ENCODE results near the gene BTBD9.
"Not testable (repeated sequence)": the region's sequence is repeated elsewhere in the genome, so short reads cannot be mapped to it uniquely, and the experiment has no call there.

Gene BTBD9

DNA sequence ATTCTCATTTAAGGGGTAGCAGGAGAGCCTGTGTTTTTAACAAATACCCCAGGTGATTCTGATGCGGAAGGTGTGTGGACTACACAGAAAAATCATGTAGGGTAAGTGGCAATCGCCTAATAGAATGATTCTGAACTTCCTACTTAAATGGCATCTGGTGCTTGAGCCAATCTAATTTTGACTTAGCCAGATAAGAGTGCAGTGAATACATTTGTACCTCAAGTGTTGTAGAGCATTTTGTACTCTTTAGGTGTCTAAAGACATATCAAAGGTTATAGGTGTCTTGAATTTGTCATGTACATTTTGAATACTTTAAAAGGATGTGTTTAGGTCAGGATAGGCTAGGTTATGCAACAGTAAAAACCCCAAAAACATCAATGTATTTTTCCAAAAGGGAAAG lies 10.0 kb upstream of the BTBD9 start:
- DNase-seq (ENCODE audit: low spot score): no peak

DNA sequence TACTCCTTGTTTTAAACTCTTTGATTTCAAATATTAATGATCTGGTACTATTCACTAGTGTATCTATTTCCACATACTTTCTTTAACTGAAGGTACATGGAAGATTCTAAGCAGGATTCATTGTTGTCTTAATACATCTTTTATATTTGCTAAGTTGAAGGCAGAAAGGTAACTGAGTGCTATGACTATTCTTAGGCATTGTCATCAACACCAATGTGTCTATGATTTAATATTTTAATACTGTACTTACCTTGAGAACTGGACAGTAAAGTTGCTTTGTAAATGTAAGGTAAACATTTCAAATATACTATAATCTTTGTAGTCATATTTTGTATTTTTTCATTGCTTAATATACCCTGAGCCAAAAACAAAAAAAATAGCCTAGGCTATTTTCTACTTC lies 8.9 kb upstream of the BTBD9 start:
- DNase-seq (ENCODE audit: low spot score): no peak

DNA sequence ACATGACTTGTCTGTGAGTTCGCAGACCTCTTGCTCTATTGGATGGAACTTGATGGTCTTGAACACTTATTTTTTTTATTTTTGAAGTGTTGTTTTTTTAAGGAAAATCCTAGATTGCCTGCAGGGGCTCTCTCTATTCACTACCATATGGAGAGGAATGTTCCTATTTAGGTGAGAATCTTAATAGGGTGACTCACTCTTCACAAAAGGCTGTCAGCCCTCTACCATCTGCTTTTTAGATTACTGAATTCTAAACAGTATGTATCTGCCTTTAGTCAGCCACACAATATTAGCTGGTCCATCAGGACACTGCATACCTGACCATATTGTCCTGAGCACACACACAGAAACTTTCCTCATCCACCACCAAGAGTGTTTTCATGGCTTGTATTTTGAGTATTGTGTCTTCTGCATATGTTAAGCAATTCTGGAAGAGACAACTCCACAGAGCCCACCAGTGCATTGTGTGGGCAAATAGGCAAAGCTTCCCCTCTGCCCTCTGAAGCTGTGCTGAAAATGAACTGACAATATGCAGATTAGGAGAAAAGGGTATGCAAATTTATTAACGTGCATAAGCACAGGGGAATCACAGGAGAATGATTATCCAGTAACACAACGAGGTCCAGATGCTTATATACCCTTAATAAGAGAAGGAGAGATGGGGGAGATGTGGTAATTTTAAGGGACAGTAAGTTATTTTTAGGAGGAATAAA lies 6.6 kb upstream of the BTBD9 start:
- DNase-seq (ENCODE audit: low spot score): no peak

GRCh38 chr6:38644951-38645350 lies 5.2 kb upstream of the BTBD9 start:
- no peak for DNase-seq (ENCODE audit: low spot score)

DNA sequence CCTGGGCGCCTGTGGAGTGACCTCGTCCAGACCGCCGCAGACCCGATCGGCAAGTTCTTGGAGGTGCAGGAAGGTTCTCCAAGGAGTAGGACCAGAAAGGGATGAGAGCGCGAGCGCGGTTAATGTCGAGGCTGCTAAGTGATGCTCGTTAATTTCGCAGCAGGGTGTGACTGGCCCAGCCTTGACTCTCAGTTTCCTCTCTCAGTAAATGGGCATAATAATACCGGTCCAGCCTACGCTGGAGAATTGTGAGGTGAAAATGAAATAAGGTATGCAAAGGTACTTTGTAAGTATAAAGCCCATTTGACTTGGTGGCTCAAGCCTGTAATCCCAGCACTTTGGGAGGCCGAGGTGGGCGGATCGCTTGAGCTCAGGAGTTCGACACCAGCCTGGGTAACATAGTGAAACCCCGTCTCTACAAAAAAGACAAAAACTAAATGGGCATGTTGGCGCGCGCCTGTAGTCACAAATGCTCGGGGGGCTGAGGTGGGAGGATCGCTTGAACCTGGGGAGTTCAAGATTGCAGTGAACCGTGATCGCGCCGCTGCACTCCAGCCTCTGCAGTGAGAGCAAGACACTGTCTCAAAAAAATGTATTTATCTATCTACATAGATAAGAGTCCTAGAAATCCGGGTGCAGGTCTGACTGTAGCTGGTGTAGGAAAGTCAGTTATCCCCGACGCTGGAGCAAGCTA lies 634 bp upstream of the BTBD9 start:
- DNase-seq (ENCODE audit: low spot score): no peak

DNA sequence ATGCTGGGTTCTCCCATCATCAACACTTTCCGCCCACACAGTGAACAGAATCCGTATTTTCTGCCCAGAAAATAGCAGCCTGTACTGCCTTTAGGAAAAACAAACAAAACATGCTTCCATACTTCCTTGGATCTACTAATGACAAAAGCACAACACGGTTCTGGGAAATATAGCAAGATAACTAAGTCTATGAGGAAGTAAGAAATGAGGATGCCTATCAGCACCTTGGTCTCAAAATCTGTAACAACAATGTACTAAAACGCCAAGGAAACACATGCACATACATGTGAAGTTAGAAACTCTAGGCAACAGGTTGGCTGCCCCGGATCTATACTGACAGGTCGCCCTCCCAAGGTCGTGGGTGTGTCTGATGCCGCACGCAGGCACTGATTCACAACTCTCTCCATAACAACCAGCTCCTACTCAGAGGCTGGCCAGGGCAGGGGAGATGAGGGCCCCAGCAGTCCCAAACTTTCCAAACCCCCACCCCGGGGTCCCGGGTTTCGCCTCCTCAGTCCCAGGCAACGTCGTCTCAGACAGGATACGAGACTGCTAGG lies 710 bp downstream of the BTBD9 start:
- peak; percentile 54 for DNase-seq (ENCODE audit: low spot score)

- no peak for DNase-seq (ENCODE audit: low spot score)
These were observed 2.0 kb downstream of the BTBD9 start for GRCh38 chr6:38637756-38638155.

DNA sequence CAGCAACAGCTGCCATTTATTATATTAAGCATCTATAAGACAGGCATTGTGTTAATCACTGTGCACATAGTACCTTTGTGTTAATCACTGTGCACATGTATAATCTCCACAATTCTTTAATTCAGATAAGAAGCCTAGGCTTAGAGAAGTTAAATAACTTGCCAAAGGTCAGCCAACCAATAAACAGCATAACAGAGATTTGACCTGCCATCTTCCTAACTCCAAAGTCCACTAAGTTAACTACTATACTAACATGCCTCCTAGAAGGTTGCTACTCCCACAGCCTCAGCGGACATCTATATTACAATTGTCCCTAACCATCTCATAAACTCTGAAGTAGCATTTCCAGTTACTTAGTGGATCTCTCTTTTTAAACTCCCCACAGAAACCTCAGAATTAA lies 3.7 kb downstream of the BTBD9 start:
- no peak for DNase-seq (ENCODE audit: low spot score)

DNA sequence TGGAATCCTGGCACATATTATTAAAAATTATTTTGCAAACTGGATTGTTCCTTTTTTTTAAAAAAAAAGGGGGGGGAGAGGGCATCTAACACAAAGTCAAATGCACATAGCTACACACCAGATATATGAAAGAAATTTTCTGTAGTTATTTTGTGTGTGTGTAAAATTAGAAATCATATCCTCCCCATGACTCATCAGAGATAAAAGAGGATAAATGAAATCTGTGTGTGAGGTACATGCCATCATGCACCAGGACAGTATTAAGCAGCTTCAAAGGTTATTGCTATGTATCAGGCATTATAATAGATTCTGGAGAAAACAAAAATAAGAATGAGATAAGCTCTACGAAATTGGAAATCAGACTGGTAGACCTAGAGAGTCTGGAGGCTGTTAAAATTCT lies 5.2 kb downstream of the BTBD9 start:
- DNase-seq (ENCODE audit: low spot score): no peak

DNA sequence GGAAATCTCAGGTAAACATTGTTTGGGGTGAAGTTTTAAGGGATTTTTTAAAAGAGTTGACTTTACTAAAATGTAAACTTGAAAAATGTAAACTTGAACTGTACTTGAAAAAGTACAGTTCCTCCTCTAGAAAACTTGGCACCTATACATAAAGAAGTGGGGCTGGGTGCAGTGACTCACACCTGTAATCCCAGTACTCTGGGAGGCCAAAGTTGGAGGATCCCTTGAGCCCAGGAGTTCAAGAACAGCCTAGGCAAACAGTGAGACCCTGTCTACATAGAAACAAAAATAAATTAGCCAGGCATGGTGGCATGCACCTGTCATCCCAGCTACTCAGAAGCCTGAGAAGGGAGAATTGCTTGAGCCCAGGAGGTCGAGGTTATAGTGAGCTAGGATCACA lies 7.2 kb downstream of the BTBD9 start:
- no peak for DNase-seq (ENCODE audit: low spot score)

- no peak for DNase-seq (ENCODE audit: low spot score)
These were observed 8.4 kb downstream of the BTBD9 start for GRCh38 chr6:38631186-38631783.

GRCh38 chr6:38625217-38625616 lies 14.5 kb downstream of the BTBD9 start:
- DNase-seq (ENCODE audit: low spot score): no peak

- DNase-seq (ENCODE audit: low spot score): not testable (repeated sequence)
These were observed 20.4 kb downstream of the BTBD9 start for GRCh38 chr6:38619342-38619741.

DNA sequence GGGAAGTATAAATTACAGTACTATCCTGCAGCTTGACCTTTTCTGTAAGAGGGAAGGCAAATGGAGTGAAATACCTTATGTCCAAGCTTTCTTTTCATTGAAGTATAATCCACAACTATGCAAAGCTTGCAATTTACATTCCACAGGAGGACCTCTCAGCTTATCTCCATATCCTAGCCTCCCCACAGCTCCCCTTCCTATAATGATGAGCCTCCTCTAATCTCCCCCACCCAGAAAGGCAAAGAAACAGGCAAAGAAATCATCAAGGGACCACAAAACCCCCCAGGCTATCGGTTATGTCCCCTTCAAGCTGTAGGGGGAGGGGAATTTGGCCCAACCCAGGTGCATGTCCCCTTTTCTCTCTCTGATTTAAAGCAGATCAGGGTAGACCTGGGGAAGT lies 21.4 kb downstream of the BTBD9 start:
- DNase-seq (ENCODE audit: low spot score): not testable (repeated sequence)

GRCh38 chr6:38617856-38618255 lies 21.9 kb downstream of the BTBD9 start:
- DNase-seq (ENCODE audit: low spot score): no peak

DNA sequence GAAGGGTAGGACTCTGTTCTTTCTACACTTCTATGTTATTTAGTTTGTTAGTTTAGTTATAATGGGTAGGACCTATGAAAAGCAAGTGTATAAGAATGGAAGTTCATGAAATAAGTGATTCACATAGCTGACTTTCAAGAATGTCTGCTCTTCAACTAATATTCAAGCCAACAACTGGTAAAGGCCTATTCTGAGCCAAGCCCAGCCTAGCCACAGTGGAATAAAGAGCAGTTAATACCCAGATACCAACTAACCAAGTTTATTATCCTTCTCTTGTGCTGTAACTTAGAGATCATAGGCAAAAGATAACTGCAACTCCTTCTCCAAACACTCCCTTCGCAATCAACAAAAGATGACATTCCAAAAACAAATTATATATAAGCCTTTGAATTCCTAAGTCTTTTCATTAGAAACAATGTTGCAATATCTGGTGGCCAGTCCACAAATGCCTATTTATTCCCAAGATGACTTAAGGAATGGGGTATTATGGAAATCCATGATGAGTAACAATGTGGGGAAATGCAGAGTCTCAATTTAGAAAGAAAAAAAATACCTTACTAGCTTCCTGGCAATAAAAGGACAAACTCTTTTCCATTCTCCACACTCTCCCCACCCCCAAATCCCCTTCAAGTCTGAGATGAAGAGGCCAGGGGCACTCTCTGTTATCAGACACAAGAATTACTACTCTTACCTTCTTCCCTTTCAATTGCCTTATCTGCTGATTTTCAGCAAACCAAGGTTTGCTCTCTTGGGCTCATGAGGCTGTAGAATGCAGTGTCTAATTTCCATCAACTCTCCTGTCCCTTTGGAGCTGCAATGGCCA lies 27.4 kb downstream of the BTBD9 start:
- DNase-seq (ENCODE audit: low spot score): no peak

DNA sequence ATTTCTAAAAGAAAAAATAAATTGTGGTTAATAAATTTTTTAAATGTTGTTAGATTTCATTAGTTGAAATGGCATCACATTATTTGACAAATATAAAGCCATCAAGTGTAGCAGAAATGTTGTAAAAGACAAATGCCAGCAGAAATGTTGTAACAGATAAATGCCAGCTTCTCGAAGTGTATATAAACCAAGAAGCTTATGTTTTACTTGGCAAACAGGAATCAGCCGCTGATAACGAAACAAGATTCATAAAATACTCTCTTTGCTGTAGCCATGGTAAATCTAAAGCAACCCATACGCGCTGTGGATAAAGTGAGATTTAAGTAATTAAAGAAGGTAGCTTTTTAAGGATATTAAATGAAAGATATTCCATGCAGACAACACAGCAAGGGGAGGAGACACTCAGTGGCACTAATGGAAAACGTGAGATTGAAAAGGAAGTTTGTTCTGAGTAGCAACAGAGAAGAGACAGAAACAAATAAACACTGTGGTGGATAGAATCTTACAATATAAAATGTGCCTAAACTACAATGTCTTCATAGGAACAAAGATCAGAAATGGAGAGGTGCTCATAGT lies 29.6 kb downstream of the BTBD9 start:
- no peak for DNase-seq (ENCODE audit: low spot score)

DNA sequence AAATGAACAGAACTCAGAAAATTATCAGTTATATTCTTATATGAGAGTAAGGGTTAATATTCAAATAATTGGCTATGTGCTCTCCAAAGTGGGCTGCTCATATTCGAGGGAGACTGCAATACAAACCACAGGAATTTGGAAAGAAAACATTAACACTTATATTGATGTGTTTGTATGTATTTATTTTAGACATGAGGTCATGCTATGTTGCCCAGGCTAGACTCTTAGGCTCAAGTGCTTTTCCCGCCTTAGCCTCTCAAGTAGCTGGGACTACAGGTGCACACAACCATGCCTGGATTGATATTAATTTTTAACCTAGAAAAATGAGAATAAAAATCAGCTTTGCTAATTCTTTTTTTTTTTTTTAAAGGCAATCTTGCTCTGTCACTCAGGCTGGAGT lies 35.0 kb downstream of the BTBD9 start:
- no peak for DNase-seq (ENCODE audit: low spot score)

GRCh38 chr6:38603966-38604365 lies 35.8 kb downstream of the BTBD9 start:
- no peak for DNase-seq (ENCODE audit: low spot score)

GRCh38 chr6:38603496-38603895 lies 36.2 kb downstream of the BTBD9 start:
- DNase-seq (ENCODE audit: low spot score): no peak

- DNase-seq (ENCODE audit: low spot score): no peak
These were observed 39.7 kb downstream of the BTBD9 start for GRCh38 chr6:38599966-38600550.

DNA sequence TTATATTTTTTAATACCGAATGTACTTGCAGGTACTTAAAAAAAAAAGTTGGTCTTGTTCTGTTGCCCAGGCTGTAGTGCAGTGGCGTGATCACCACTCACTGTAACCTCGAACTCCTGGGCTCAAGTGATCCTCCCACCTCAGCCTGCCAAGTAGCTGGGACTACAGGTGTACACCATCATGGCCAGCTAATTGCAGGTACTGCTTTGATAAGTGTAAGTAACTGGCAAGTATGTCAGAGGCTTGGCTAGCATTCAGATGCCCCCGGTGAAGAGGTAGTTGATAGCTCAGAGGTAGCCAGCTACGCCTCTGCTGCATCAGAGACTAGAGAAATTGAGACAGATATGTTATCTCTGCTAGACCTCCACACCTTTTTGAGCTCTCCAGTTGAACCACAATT lies 40.5 kb downstream of the BTBD9 start:
- DNase-seq (ENCODE audit: low spot score): no peak
